ENCODE data around the gene ZNF493.

Gene ZNF493

GRCh38 chr19:21472507-21472906 lies 75.6 kb downstream of the ZNF493 start:
- no peak overlapping the region for H3K27ac ChIP-seq
- DNase-seq (ENCODE audit: low spot score), result no peak
- no peak for TF ChIP-seq CTCF (conservative IDR thresholded peaks at IDR 0.05; ENCODE audit: low read depth)
- ChIA-PET POLR2A (ENCODE audit: low non-redundant PET) (no interaction called here), CTCF (no interaction called here)

GRCh38 chr19:21474671-21475181 lies 77.8 kb downstream of the ZNF493 start:
- ChIA-PET CTCF (no interaction called here), POLR2A (ENCODE audit: low non-redundant PET) (no interaction called here)
- peak; percentile 82 for DNase-seq (ENCODE audit: low spot score)
- TF ChIP-seq CTCF (conservative IDR thresholded peaks at IDR 0.05; ENCODE audit: low read depth), result no peak
- no peak overlapping the region for H3K27ac ChIP-seq
